Measurements from ENCODE around the gene RGS10. TPM values are rescaled to one million over a fixed set of nuclear protein-coding genes. Genes with fewer than 3 reads are reported as not detected.

RGS10 gene
- total and polyA plus RNA-seq, 2 of the 8 experiments (the other 6 are each of a cell fraction or from before 2014, with no cell fraction given), result 5.5 to 13.1 TPM

DNA sequence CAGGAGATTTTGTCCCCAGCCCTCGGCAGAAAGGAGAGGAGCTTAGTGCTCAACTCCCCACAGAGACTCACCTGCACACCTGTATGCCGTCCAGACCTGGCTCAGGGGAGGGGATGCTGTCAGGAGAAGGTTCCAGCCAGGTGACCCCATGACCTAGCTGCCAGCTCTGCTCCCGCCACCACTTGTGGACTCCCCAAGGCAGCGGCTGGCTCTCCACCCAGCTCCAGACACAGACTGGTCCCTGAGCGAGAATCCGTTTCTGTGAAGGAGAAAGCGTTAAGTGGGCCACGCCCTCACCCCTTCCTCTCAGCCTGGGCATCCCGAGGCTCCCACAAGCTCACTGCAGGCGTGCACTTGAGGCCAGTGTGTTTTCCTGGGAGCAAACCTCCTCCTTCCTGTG lies 76.4 kb downstream of the RGS10 start:
- H3K27me3 ChIP-seq (replicated peaks in 1 of 4; ENCODE audit: control insufficient read depth in 3 of 4, extremely low read depth in 1 of 4, insufficient read depth in 3 of 4, low read length in 3 of 4), result peaks cover 0 to 6% (median 3%) of the 10 kb centered on the region in 4 experiments; a peak in 5 of 7 replicates
- no peak overlapping the region for H4K8ac ChIP-seq (ENCODE audit: extremely low read depth, insufficient read depth, low read length)
- no peak overlapping the region for H2BK5ac ChIP-seq (ENCODE audit: low read depth, low read length)
- no peak overlapping the region for H2BK20ac ChIP-seq (ENCODE audit: low read length)
- H2AK5ac ChIP-seq (ENCODE audit: low read depth, low read length), result no peak overlapping the region
- H3K9ac ChIP-seq (replicated peaks in 1 of 4; ENCODE audit: extremely low read depth in 1 of 4, low read depth in 3 of 4, low read length in 3 of 4), result no peak overlapping the region
- no peak overlapping the region for H4K91ac ChIP-seq (replicated peaks; ENCODE audit: insufficient read length, low read length)
- no peak for DNase-seq (ENCODE audit: low read depth in 1 of 2, low spot score in 2 of 2)
- H3K36me3 ChIP-seq (ENCODE audit: control insufficient read depth in 2 of 4, insufficient read depth in 4 of 4, low read length in 3 of 4), result no peaks in the 10 kb centered on the region
- no peaks in the 10 kb centered on the region for H4K20me1 ChIP-seq (replicated peaks in 1 of 2; ENCODE audit: control insufficient read depth in 1 of 2, insufficient read depth in 2 of 2, low read length in 2 of 2)
- H3K18ac ChIP-seq (ENCODE audit: extremely low read depth, low read length), result no peak overlapping the region
- H3K4ac ChIP-seq (replicated peaks; ENCODE audit: insufficient read length, low read depth, low read length), result no peak overlapping the region
- no peak overlapping the region for H3K14ac ChIP-seq (ENCODE audit: insufficient read length)
- H3K4me2 ChIP-seq (ENCODE audit: insufficient read depth in 1 of 2, low read depth in 2 of 2, low read length in 2 of 2), result no peak overlapping the region
- H3K23me2 ChIP-seq (ENCODE audit: low read depth, low read length), result peaks cover 7% of the 10 kb centered on the region; the same call in 1 of the 2 replicates
- no peak overlapping the region for H3K23ac ChIP-seq (ENCODE audit: insufficient read length)
- no peaks in the 10 kb centered on the region for H3K79me1 ChIP-seq (ENCODE audit: low read depth, low read length)
- no peaks in the 10 kb centered on the region for H3K79me2 ChIP-seq (ENCODE audit: control insufficient read depth in 1 of 2, insufficient read depth in 2 of 2, low read length in 2 of 2)
- POLR2A ChIA-PET (ENCODE audit: partially characterized antibody), result interaction anchor here (1.1 kb wide), 1 partner anchor 10 kb away, joined by 3 read pairs; no protein-coding TSS in a partner anchor
- no peak overlapping the region for H2AFZ ChIP-seq (ENCODE audit: low read length)
- no peaks in the 10 kb centered on the region for H3K9me3 ChIP-seq (ENCODE audit: insufficient read depth in 2 of 2, low read depth in 1 of 2, low read length in 1 of 2)
- 67% methylated on average over 10 of the region's 10 CpGs; no CpG with 5 or more reads in 1 of the 2 experiments for WGBS, 2 experiments (ENCODE audit: extremely low coverage in 1 of 2, insufficient coverage in 1 of 2, insufficient read length in 1 of 2, insufficient replicate concordance in 2 of 2, low coverage in 1 of 2, low lambda C conversion rate in 2 of 2, missing lambda C conversion rate in 1 of 2)
- H2BK15ac ChIP-seq (ENCODE audit: low read length), result no peak overlapping the region
- H3K56ac ChIP-seq (replicated peaks; ENCODE audit: insufficient read length, low read depth, low read length), result no peak overlapping the region
- H3K4me3 ChIP-seq (ENCODE audit: extremely low read depth in 1 of 4, insufficient read depth in 2 of 4, low read depth in 3 of 4, low read length in 4 of 4), result no peak overlapping the region
- FAIRE-seq, result no peak
- CTCF ChIA-PET (ENCODE audit: partially characterized antibody), result interaction anchor here (0.8 to 2.2 kb wide), 5 partner anchors 9 to 467 kb away, joined by 3 to 6 read pairs (median 3); no protein-coding TSS in a partner anchor
- H3K27ac ChIP-seq (ENCODE audit: low read depth, low read length), result no peak overlapping the region
- no peak overlapping the region for H2BK12ac ChIP-seq (ENCODE audit: low read depth, low read length)
- no peak overlapping the region for H2BK120ac ChIP-seq (replicated peaks; ENCODE audit: low read depth, low read length)
- H4K5ac ChIP-seq (ENCODE audit: insufficient read length, low read depth, low read length), result no peak overlapping the region
- no peaks in the 10 kb centered on the region for H3K4me1 ChIP-seq (replicated peaks in 1 of 4; ENCODE audit: control insufficient read depth in 3 of 4, insufficient read depth in 4 of 4, low read length in 3 of 4)
- TF ChIP-seq, protein P1, sequence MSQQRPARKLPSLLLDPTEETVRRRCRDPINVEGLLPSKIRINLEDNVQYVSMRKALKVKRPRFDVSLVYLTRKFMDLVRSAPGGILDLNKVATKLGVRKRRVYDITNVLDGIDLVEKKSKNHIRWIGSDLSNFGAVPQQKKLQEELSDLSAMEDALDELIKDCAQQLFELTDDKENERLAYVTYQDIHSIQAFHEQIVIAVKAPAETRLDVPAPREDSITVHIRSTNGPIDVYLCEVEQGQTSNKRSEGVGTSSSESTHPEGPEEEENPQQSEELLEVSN (IDR thresholded peaks at IDR 0.05), result no peak
- TF ChIP-seq HDAC2 (IDR thresholded peaks at IDR 0.05; ENCODE audit: borderline replicate concordance in 1 of 2, low read depth in 2 of 2, low read length in 2 of 2), result no peak
- no peak for TF ChIP-seq POU5F1 (IDR thresholded peaks at IDR 0.05; ENCODE audit: low read depth, low read length)
- no peak for TF ChIP-seq JUN (IDR thresholded peaks at IDR 0.05; ENCODE audit: low read depth, low read length)
- TF ChIP-seq BCL11A (IDR thresholded peaks at IDR 0.05; ENCODE audit: low read depth in 2 of 2, low read length in 2 of 2), result no peak
- TF ChIP-seq RNF2 (IDR thresholded peaks at IDR 0.05; ENCODE audit: borderline replicate concordance, low read depth, low read length, missing control alignments, poor library complexity, severe bottlenecking), result no peak
- TF ChIP-seq GABPA (IDR thresholded peaks at IDR 0.05; ENCODE audit: borderline replicate concordance, insufficient read depth, low read length), result no peak
- TF ChIP-seq YY1 (IDR thresholded peaks at IDR 0.05; ENCODE audit: low read depth, low read length), result no peak
- no peak for TF ChIP-seq KDM5A (IDR thresholded peaks at IDR 0.05; ENCODE audit: low read length)
- TF ChIP-seq SP1 (IDR thresholded peaks at IDR 0.05; ENCODE audit: low read depth, low read length), result no peak
- TF ChIP-seq, protein P2, sequence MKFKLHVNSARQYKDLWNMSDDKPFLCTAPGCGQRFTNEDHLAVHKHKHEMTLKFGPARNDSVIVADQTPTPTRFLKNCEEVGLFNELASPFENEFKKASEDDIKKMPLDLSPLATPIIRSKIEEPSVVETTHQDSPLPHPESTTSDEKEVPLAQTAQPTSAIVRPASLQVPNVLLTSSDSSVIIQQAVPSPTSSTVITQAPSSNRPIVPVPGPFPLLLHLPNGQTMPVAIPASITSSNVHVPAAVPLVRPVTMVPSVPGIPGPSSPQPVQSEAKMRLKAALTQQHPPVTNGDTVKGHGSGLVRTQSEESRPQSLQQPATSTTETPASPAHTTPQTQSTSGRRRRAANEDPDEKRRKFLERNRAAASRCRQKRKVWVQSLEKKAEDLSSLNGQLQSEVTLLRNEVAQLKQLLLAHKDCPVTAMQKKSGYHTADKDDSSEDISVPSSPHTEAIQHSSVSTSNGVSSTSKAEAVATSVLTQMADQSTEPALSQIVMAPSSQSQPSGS (IDR thresholded peaks at IDR 0.05; ENCODE audit: low read length), result no peak

Data from H1 (cell line).